ENCODE results near the gene MMP12.

The MMP12 gene

DNA sequence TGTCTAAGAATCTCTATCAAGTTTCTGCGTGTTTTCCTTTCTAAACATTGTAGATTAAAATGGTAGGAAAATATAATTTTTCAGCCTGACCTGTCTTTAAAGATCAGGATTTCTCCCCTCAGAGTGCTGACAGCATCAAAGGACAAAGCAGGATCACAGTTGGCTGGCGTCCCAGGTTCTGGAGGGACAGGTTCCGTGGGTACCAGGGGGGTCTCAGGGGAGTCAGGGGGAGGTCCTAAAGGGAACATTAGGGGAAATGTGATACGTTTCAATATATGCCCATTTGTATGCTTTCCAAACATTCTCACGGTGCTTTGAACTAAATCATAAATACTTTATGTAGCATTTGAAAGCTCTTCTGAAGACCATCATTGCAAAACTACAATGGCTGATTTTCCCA is 34.8 kb downstream of the MMP12 start:
- no peak overlapping the region for H3K27ac ChIP-seq
- no peak for TF ChIP-seq CTCF (conservative IDR thresholded peaks at IDR 0.05; ENCODE audit: low read depth)
- POLR2A ChIA-PET (ENCODE audit: low non-redundant PET): no interaction called here
- DNase-seq (ENCODE audit: low spot score): no peak
- CTCF ChIA-PET: no interaction called here

DNA sequence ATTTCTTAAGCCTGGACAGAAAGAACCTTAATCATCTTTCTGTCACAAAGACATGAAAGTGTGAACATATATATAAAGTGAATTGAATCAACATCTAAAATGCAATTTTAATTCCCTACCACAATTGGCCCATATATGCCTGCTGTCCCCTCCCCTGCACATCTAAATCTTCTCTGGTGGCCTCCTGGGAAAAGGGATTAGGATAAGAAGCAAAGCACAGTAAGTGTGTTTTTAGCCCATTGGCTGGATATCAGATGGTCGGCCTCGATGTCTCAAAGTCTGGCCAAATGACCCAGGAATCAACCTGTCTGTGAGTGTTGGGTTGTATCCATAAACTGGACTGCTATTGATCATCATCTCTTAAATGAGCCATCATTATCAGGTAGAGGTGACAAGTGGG is 37.1 kb downstream of the MMP12 start:
- ChIA-PET CTCF (no interaction called here), POLR2A (ENCODE audit: low non-redundant PET) (no interaction called here)
- no peak for TF ChIP-seq CTCF (conservative IDR thresholded peaks at IDR 0.05; ENCODE audit: low read depth)
- no peak overlapping the region for H3K27ac ChIP-seq
- no peak for DNase-seq (ENCODE audit: low spot score)

- H3K27ac ChIP-seq: no peak overlapping the region
- ChIA-PET POLR2A (ENCODE audit: low non-redundant PET) (no interaction called here), CTCF (no interaction called here)
Measured at GRCh38 chr11:102837156-102837555, 37.6 kb downstream of the MMP12 start.

DNA sequence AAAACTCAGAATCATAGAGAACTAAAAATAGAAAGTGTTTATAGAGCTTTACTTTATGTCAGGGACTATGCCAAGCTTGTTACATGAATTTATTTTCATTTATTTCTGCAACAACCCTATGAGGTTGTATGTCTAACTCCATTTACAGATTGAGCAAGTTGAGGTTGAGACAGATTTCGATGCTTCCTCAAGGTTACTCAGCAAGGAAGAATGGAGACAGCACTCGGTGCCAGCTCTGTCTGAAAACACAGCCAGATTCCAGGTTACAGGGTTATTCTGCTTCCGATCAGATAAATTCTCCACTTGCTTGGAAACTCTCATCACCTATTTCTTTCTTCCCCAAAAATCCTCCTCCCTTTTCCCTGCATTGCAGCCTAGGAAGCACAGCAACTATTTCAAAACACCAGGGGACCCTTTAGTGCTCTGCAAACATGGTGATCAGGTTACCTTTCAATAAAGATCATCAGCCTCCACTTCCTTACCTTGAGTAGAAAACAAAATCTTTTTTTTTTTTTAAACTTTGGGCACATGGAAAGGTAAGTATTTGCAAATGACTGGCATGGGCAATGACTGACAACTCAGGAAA is 38.4 kb downstream of the MMP12 start:
- POLR2A ChIA-PET (ENCODE audit: low non-redundant PET): no interaction called here
- H3K27ac ChIP-seq: no peak overlapping the region
- no peak for TF ChIP-seq CTCF (conservative IDR thresholded peaks at IDR 0.05; ENCODE audit: low read depth)
- no peak for DNase-seq (ENCODE audit: low spot score)
- CTCF ChIA-PET: interaction anchor here (0.6 to 0.7 kb wide), 3 partner anchors 10 to 78 kb away, joined by 3 to 6 read pairs (median 4); no protein-coding TSS in a partner anchor

More at GRCh38 chr11:102837156-102837555, 37.6 kb downstream of the MMP12 start:
- TF ChIP-seq CTCF (conservative IDR thresholded peaks at IDR 0.05; ENCODE audit: low read depth): no peak
- no peak for DNase-seq (ENCODE audit: low spot score)

GRCh38 chr11:102833731-102834130 is 41.1 kb downstream of the MMP12 start:
- TF ChIP-seq CTCF (conservative IDR thresholded peaks at IDR 0.05; ENCODE audit: low read depth): no peak
- CTCF ChIA-PET: interaction anchor here (0.7 kb wide), 1 partner anchor 71 kb away, joined by 3 read pairs; no protein-coding TSS in a partner anchor
- POLR2A ChIA-PET (ENCODE audit: low non-redundant PET): no interaction called here

GRCh38 chr11:102832612-102833011 is 42.2 kb downstream of the MMP12 start:
- no peak overlapping the region for H3K27ac ChIP-seq
- ChIA-PET CTCF (interaction anchor here (0.8 kb wide), 1 partner anchor 491 kb away, joined by 3 read pairs; no protein-coding TSS in a partner anchor), POLR2A (ENCODE audit: low non-redundant PET) (no interaction called here)
- TF ChIP-seq CTCF (conservative IDR thresholded peaks at IDR 0.05; ENCODE audit: low read depth): no peak
- DNase-seq (ENCODE audit: low spot score): no peak

More at GRCh38 chr11:102833731-102834130, 41.1 kb downstream of the MMP12 start:
- H3K27ac ChIP-seq: no peak overlapping the region
- DNase-seq (ENCODE audit: low spot score): no peak

All from RWPE1 (cell line).